MG63 (cell line): ENCODE results near the gene TFR2. TPM values are rescaled to one million over a fixed set of nuclear protein-coding genes. Genes with fewer than 3 reads are reported as not detected.
A peak's percentile ranks its signal among the peaks of the same experiment; 100 is the strongest.
"Not testable (repeated sequence)": the region's sequence is repeated elsewhere in the genome, so short reads cannot be mapped to it uniquely, and the experiment has no call there.

Experiments used
- DNase-seq: peaks from one replicate; pipeline ENCODE4 v3.0.0-alpha.2; 2020
- H3K27me3 ChIP-seq: fragments of 250-450 bp; sonication (Bioruptor Pico); 2 replicates; pipeline ENCODE4 v1.5.1; 2020; ENCODE audit warnings: mild to moderate bottlenecking, moderate library complexity
- H3K36me3 ChIP-seq: fragments of 250-450 bp; sonication (Bioruptor Pico); 2 replicates; pipeline ENCODE4 v1.5.1; 2020; ENCODE audit warnings: mild to moderate bottlenecking, moderate library complexity
- H3K4me3 ChIP-seq: fragments of 250-450 bp; sonication (Bioruptor Pico); 2 replicates; pipeline ENCODE4 v1.5.1; 2020; ENCODE audit warnings: mild to moderate bottlenecking, moderate library complexity
- H3K9me3 ChIP-seq: fragments of 250-450 bp; sonication (Bioruptor Pico); 2 replicates; pipeline ENCODE4 v1.5.1; 2020; ENCODE audit warnings: mild to moderate bottlenecking, moderate library complexity
- total RNA-seq: library from RNA; depleted of rRNA; stranded (reverse); fragments of >200 nt; shearing (Covaris generic); gene quantifications from 2 replicates; pipeline ENCODE4 v1.2.3, GENCODE V29; 2014; ENCODE audit warnings: low replicate concordance

Gene TFR2
- total RNA-seq, 1 experiment from 2014 or later: 0.33 TPM

DNA sequence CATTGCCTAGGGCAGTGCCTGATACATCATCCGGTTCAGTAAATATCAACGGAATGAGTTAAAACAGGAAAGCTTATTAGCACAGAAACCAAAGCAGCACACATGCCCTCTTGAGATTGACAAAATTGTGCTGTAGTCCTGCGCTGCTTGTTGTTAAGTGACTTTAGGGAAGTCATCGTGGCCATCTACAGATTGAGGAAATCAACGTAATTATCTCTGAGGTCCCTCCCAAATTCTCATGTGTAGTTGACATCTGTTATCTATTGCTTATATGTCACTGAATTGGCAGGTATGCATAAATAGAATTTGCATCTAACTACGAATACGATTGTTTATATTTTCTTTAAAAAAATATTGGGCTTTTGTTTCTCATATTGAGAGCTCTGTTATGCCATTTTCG lies 28.7 kb upstream of the TFR2 start:
- no peaks in the 10 kb centered on the region for H3K9me3 ChIP-seq
- no peaks in the 10 kb centered on the region for H3K36me3 ChIP-seq
- no peak for DNase-seq
- no peaks in the 10 kb centered on the region for H3K27me3 ChIP-seq
- H3K4me3 ChIP-seq: no peak overlapping the region

GRCh38 chr7:100669106-100669505 lies 27.8 kb upstream of the TFR2 start:
- not testable (repeated sequence) for H3K27me3 ChIP-seq, DNase-seq, H3K36me3 ChIP-seq, H3K4me3 ChIP-seq, H3K9me3 ChIP-seq

DNA sequence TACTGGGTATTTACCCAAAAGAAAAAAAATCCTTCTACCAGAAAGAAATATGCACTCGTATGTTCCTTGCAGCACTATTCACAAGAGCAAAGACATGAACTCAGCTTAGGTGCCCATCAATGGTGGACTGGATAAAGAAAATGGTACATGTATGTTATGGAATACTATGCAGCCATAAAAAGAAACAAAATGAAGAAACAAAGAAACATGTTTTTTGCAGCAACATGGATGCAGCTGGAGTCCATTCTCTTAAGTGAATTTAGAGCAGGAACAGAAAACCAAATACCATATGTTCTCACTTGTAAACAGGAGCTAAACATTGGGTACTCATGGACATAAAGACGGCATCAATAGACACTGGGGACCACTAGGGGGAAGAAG lies 26.7 kb upstream of the TFR2 start:
- DNase-seq: no peak
- Histone ChIP-seq H3K27me3 (no peaks in the 10 kb centered on the region), H3K36me3 (no peaks in the 10 kb centered on the region), H3K4me3 (no peak overlapping the region), H3K9me3 (no peaks in the 10 kb centered on the region)

- DNase-seq: no peak
- no peak overlapping the region for H3K4me3 ChIP-seq
- H3K9me3 ChIP-seq: no peaks in the 10 kb centered on the region
- H3K36me3 ChIP-seq: no peaks in the 10 kb centered on the region
- no peaks in the 10 kb centered on the region for H3K27me3 ChIP-seq
Observed at GRCh38 chr7:100667331-100668068, 26.1 kb upstream of the TFR2 start.

- H3K27me3 ChIP-seq: no peaks in the 10 kb centered on the region
- H3K4me3 ChIP-seq: no peak overlapping the region
- no peaks in the 10 kb centered on the region for H3K9me3 ChIP-seq
- H3K36me3 ChIP-seq: no peaks in the 10 kb centered on the region
- DNase-seq: no peak
Observed at GRCh38 chr7:100665168-100665726, 23.9 kb upstream of the TFR2 start.

DNA sequence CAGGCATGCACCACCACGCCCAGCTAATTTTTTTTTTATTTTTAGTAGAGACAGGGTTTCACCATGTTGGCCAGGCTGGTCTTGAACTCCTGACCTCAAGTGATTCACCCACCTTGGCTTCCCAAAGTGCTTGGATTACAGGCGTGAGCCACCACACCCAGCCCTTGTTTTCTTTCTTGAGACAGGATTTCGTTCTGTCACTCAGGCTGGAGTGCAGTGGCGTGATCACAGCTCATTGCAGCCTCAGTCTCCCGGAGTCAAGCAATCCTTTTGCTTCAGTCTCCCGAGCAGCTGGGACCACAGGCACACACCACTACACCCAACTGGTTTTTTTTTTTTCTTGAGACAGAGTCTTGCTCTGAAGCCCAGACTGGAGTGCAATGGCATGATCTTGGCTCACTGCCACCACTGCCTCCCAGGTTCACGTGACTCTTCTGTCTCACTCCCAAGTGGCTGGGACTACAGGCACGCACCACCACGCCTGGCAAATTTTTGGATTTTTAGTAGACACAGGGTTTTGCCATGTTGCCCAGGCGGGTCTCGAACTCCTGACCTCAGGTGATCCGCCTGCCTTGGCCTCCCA lies 20.9 kb upstream of the TFR2 start:
- H3K36me3 ChIP-seq, H3K27me3 ChIP-seq, H3K4me3 ChIP-seq, H3K9me3 ChIP-seq: not testable (repeated sequence)
- peak; percentile 20 for DNase-seq

DNA sequence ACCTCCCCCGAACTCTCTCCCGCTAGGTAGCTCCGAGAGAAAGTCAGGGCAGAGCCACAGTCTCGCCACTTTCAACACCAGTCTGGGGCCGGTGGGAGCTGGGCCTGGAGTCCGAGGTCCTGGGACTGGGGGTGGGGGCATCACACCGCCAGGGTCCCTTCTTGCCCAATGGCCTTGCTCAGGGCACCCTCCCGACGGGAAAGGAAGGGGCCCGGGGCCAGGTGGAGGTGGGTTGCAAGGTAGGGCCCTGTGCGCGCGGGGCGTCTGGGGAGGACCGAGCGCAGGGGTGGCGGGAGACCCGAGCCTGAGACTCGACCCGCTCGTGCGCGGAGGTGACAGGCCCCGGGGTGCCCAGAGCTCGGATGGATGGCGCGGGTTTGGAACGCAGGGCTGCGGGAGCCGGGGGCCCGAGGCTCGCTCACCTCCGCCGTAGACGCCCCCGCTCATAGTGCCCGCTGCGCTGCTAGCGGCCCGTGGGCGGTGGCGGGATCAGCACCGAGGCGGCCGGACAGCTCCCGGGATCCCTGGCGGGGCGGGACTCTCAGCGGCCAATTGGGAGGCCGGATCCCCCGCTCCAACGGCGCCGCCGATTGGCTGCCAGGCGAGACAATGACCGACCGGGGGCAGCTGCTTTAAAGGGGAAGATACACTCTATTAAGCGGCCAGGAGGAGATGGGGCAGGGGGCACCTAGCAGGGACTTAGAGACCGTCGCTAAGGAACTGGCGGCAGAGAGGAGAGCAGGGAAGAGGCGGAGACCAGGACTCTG lies 14.7 kb upstream of the TFR2 start, which contains the start of gene ACTL6B:
Gene ACTL6B (minus strand): TSS at position 541 of the 767 bp plus-strand sequence. CDS start 94 bp downstream, at position 447.
- no peaks in the 10 kb centered on the region for H3K36me3 ChIP-seq
- peaks cover 2% of the 10 kb centered on the region; the same call in 1 of the 2 replicates for H3K27me3 ChIP-seq
- no peaks in the 10 kb centered on the region for H3K9me3 ChIP-seq
- DNase-seq: peak; percentile 46
- no peak within 1 kb of the TSS for H3K4me3 ChIP-seq

- DNase-seq: no peak
- H3K36me3 ChIP-seq: no peaks in the 10 kb centered on the region
- no peak overlapping the region for H3K4me3 ChIP-seq
- peaks cover 2% of the 10 kb centered on the region; the same call in 1 of the 2 replicates for H3K27me3 ChIP-seq
- no peaks in the 10 kb centered on the region for H3K9me3 ChIP-seq
Observed at GRCh38 chr7:100654908-100655831, 13.8 kb upstream of the TFR2 start.

GRCh38 chr7:100649826-100650565 lies 8.6 kb upstream of the TFR2 start:
- Histone ChIP-seq H3K27me3 (no peaks in the 10 kb centered on the region), H3K9me3 (no peaks in the 10 kb centered on the region), H3K36me3 (no peaks in the 10 kb centered on the region), H3K4me3 (no peak overlapping the region)
- no peak for DNase-seq

GRCh38 chr7:100642534-100642907 lies 1.2 kb upstream of the TFR2 start:
- H3K27me3 ChIP-seq: no peaks in the 10 kb centered on the region
- DNase-seq: no peak
- H3K4me3 ChIP-seq: no peak overlapping the region
- no peaks in the 10 kb centered on the region for H3K36me3 ChIP-seq
- H3K9me3 ChIP-seq: no peaks in the 10 kb centered on the region

DNA sequence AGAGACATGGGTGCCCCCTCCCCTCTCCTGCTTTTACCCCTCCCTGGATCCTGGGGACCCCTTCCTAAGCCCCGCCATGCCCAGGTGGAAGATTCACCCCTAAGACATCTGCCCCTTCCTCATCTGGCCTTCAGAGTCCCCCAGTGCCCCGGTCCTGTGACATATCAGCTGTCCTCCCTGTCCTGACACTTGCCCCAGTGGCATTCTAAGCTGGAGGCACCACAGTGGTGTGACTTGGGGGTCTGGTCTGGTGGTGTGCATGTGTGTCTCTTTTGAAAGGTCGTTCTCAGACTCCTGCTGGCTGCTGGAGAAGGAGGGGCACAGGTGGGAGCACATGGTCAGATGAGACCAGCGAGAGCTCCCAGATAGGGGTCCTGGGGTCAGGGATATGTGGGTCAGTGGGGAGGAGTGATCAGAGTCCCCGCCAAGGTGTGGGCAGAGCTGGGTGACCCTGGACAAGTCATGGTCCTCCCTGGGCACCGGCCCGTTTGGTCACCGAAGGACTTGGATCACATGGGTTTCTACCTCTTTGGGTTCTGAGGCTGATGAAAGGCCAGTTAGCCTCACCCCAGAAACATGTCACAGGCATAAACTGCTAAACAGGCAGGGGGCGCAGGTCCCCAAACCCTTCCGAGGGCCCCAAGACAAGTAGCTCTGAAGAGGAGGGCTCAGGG lies 645 bp upstream of the TFR2 start:
- Histone ChIP-seq H3K36me3 (no peaks in the 10 kb centered on the region), H3K4me3 (no peak overlapping the region), H3K27me3 (no peaks in the 10 kb centered on the region), H3K9me3 (no peaks in the 10 kb centered on the region)
- no peak for DNase-seq

GRCh38 chr7:100640517-100641440 lies 573 bp downstream of the TFR2 start:
- Histone ChIP-seq H3K36me3 (no peaks in the 10 kb centered on the region), H3K27me3 (no peaks in the 10 kb centered on the region), H3K4me3 (no peak overlapping the region), H3K9me3 (no peaks in the 10 kb centered on the region)
- DNase-seq: no peak

- no peaks in the 10 kb centered on the region for H3K9me3 ChIP-seq
- DNase-seq: no peak
- H3K27me3 ChIP-seq: no peaks in the 10 kb centered on the region
- no peaks in the 10 kb centered on the region for H3K36me3 ChIP-seq
- no peak overlapping the region for H3K4me3 ChIP-seq
Observed at GRCh38 chr7:100639995-100640516, 1.3 kb downstream of the TFR2 start.
